Measurements from ENCODE around the gene ASAH2B.

The ASAH2B gene

GRCh38 chr10:50798297-50798696, 58.6 kb downstream of the ASAH2B start:
- DNase-seq (ENCODE audit: low read depth in 2 of 2) = no peak

DNA sequence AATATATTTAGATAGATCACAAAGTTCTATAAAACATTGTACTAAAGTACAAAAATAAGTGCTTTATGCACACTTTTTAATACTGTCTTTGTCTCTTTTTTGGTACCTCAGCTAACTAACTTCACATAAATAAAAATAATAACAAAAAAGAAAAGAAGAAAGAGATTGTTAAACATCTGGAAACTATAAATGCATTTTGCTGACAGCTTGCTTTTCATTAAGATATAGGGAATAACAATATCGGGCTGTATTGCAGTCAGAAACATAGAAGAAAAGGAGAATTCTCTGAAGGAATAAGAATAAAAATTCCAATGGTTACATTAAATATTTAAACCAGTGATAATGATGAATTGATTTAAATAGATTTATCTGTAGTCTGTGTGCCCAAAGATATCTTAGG, 59.9 kb downstream of the ASAH2B start:
- no peak for DNase-seq (ENCODE audit: low read depth in 2 of 2)

GRCh38 chr10:50805981-50806622, 66.4 kb downstream of the ASAH2B start:
- DNase-seq (ENCODE audit: low read depth in 2 of 2) = no peak

DNA sequence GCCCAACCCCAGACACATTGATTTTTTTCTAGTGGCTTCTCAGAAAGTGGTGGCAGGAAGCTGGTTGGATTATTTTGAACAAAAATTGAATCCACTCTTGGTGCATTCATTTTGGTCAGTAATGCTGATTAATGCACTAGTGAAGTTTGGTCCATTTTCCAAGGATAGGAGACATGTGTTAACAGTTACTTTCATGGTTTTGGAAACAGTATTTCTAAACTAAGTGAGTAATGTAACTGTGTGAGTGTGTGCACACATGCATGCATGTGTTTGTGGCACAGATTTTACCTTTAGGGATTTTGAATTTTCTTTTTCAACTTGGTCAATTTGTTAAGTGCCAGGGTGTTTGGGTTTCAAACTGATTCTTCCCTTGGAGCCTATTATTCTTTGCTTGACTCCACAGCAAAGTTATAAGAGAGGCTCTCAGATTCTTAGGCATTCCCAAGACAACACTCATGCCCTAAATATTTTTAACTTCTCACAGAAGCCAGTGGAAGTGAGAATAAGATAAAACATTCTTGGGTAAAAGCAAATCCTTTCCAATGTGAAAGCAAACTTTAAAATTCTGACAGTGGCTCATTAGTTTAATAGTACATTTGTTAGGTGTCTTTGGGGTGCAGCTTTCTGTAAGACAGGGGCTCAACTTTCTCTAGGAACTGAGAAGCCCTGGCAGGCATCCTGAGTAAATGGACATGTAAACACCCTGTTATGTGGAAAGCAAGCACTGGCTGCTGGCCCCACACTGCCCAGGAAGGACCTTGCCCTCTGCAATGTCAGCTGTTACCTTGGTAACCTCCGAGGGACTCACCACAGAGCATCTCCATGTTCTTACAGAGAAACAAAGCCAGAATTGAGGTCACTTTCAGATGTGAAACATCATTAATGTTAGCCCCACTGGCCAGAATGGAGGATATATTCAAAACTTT, 68.4 kb downstream of the ASAH2B start:
- no peak for DNase-seq (ENCODE audit: low read depth in 2 of 2)

Data from stimulated activated CD8-positive, alpha-beta memory T cell treated with anti-CD3 and anti-CD28 coated beads, Interleukin-7, amount 100 ng/mL, for 1 hour (primary cell).